ENCODE measurements around the gene RASSF9.

- no peak for TF ChIP-seq CTCF (conservative IDR thresholded peaks at IDR 0.05; ENCODE audit: low read depth, low read length)
- no peak for TF ChIP-seq EZH2 (IDR thresholded peaks at IDR 0.05; ENCODE audit: borderline replicate concordance, low read depth, low read length, poor library complexity, severe bottlenecking)
Observed at GRCh38 chr12:85782711-85783110, 53.5 kb downstream of the RASSF9 start.

Data from A673 (cell line).